BJ (cell line): Measurements from ENCODE around the gene R3HDM2. TPM values are rescaled to one million over a fixed set of nuclear protein-coding genes. Genes with fewer than 3 reads are reported as not detected.
"Not testable (repeated sequence)": the region's sequence is repeated elsewhere in the genome, so short reads cannot be mapped to it uniquely, and the experiment has no call there.

ENCODE experiments used
- CTCF ChIA-PET: fragments of 350-600 bp; formaldehyde crosslinking; extraction: SDS; loops from one replicate; lab custom pipeline; 2021; ENCODE audit warnings: antibody characterized with exemption, inconsistent platforms; lab: Yijun Ruan, JAX
- POLR2A ChIA-PET: fragments of 300-600 bp; sonication (Branson Sonifier 250); formaldehyde crosslinking; extraction: SDS; loops from one replicate; lab custom pipeline; 2021; ENCODE audit warnings: antibody characterized with exemption; lab: Charles Lee
- DNase-seq: peaks from one replicate; pipeline ENCODE4 v3.0.0-alpha.2; 2011; ENCODE audit warnings: low read depth
- H3K27me3 ChIP-seq: 2 replicates; pipeline ENCODE4 v1.6.0; 2011; ENCODE audit warnings: low read length; ENCODE audit not compliant: control insufficient read depth, insufficient read depth
- H3K36me3 ChIP-seq: 2 replicates; pipeline ENCODE4 v1.5.1; 2011; ENCODE audit warnings: low read length; ENCODE audit not compliant: control insufficient read depth, insufficient read depth
- H3K4me3 ChIP-seq: 2 replicates; pipeline ENCODE4 v1.5.1; 2011; ENCODE audit warnings: low read depth, mild to moderate bottlenecking, control low read depth, low read length
- CTCF ChIP-seq: IDR thresholded peaks from 2 replicates; pipeline ENCODE4 v1.5.1; 2011; ENCODE audit warnings: low read depth, mild to moderate bottlenecking, control low read depth, inconsistent platforms, low read length, moderate library complexity; ENCODE audit not compliant: insufficient read depth
- polyA plus RNA-seq: library from polyadenylated mRNA; depleted of rRNA; stranded (reverse); fragments of >200 nt; gene quantifications from 2 replicates; pipeline ENCODE4 v1.2.3, GENCODE V29; 2011

R3HDM2 gene
- polyA plus RNA-seq, 1 experiment: 27.4 TPM

- TF ChIP-seq CTCF: no peak
- Histone ChIP-seq H3K27me3 (no peaks in the 10 kb centered on the region), H3K4me3 (no peak overlapping the region), H3K36me3 (no peaks in the 10 kb centered on the region)
- DNase-seq: no peak
- CTCF ChIA-PET: interaction anchor here (0.6 to 1.2 kb wide), 2 partner anchors 10 to 1087 kb away, joined by 3 to 5 read pairs; no protein-coding TSS in a partner anchor
- POLR2A ChIA-PET: no interaction called here
Observed at GRCh38 chr12:57404966-57405640, 25.7 kb downstream of the R3HDM2 start.

DNA sequence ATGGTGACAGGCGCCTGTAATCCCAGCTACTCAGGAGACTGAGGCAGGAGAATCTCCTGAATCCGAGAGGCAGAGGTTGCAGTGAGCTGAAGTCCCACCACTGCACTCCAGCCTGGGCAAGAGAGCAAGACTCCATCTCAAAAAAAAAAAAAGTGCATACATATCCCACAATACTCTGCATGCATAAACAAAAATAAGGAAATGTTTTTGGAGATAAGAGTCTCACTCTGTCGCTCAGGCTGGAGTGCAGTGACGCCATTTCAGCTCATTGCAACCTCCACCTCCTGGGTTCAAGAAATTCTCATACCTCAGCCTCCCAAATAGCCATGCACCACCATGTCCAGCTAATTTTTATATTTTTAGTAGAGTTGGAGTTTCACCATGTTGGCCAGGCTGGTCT is 28.7 kb downstream of the R3HDM2 start:
- H3K27me3 ChIP-seq, DNase-seq, H3K36me3 ChIP-seq, POLR2A ChIA-PET, H3K4me3 ChIP-seq, CTCF ChIA-PET: not testable (repeated sequence)

DNA sequence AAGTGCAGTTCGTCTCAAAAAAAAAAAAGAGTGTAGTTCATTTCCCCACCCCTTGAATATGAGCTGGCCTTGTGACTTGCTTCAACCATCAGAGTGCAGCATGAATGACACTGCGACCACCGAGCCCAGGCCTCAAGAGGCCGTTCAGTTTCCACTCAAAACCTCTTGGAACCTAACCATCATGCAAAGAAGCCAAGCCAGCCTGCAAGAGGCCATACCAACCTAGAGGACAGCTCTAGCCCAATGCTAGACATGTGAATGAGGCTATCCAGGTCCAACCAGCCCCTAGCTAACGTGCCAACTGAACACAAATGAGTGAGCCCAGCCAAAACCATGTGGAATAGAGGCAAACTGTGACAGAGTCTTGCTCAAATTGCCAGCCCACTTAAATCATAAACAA is 29.7 kb downstream of the R3HDM2 start:
- POLR2A ChIA-PET: no interaction called here

DNA sequence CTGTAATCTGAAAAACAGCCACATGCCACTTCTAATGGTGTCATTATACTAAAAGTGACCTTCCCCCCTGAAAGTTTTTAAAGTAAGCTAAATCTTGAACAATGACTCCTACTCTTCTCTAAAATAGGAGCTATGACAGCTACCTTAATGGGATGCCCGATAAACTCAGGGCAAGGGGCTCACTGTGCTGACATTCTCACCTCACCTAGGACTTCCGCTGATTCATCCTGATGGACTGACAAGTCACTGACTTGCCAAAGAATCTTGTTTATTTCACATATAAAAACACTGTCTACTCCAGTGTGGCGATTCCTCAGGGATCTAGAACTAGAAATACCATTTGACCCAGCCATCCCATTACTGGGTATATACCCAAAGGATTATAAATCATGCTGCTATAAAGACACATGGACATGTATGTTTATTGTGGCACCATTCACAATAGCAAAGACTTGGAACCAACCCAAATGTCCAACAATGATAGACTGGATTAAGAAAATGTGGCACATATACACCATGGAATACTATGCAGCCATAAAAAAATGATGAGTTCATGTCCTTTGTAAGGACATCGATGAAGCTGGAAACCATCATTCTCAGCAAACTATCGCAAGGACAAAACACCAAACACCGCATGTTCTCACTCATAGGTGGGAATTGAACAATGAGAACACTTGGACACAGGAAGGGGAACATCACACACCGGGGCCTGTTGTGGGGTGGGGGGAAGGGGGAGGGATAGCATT is 31.0 kb downstream of the R3HDM2 start:
- POLR2A ChIA-PET: not testable (repeated sequence)

More for the DNA sequence above, 29.7 kb downstream of the R3HDM2 start:
- CTCF ChIA-PET: interaction anchor here (0.9 to 1.4 kb wide), 3 partner anchors 13 to 52 kb away, joined by 3 to 4 read pairs (median 3); no protein-coding TSS in a partner anchor
- DNase-seq: no peak
- no peaks in the 10 kb centered on the region for H3K27me3 ChIP-seq
- no peaks in the 10 kb centered on the region for H3K36me3 ChIP-seq
- TF ChIP-seq CTCF: no peak
- H3K4me3 ChIP-seq: no peak overlapping the region

GRCh38 chr12:57397441-57397840 is 33.4 kb downstream of the R3HDM2 start:
- no peaks in the 10 kb centered on the region; the same call in 1 of the 2 replicates for H3K36me3 ChIP-seq

More for the DNA sequence above, 31.0 kb downstream of the R3HDM2 start:
- not testable (repeated sequence) for H3K27me3 ChIP-seq, DNase-seq, H3K36me3 ChIP-seq, H3K4me3 ChIP-seq
- CTCF ChIA-PET: interaction anchor here (1.3 to 1.4 kb wide), 2 partner anchors 14 to 22 kb away, joined by 3 to 4 read pairs; no protein-coding TSS in a partner anchor

More at GRCh38 chr12:57397441-57397840, 33.4 kb downstream of the R3HDM2 start:
- ChIA-PET POLR2A (no interaction called here), CTCF (interaction anchor here (0.7 to 1.0 kb wide), 2 partner anchors 10 to 12 kb away, joined by 3 to 4 read pairs; no protein-coding TSS in a partner anchor)
- no peak for DNase-seq
- 0 out of 2 replicates have a peak, but pooled peaks have one; percentile 2 for TF ChIP-seq CTCF
- no peak overlapping the region for H3K4me3 ChIP-seq
- H3K27me3 ChIP-seq: no peaks in the 10 kb centered on the region
